Neural progenitor cell (in vitro differentiated cells): ENCODE data around the gene FBXO15. TPM values are rescaled to one million over a fixed set of nuclear protein-coding genes. Genes with fewer than 3 reads are reported as not detected.
A peak's percentile ranks its signal among the peaks of the same experiment; 100 is the strongest.

Experiments used
- DNase-seq: peaks from one replicate; pipeline ENCODE4 v3.0.0-alpha.2; 2016; ENCODE audit warnings: low spot score
- H2AFZ ChIP-seq: fragments of 200-600 bp; sonication (generic); replicated peaks from 2 replicates; pipeline ENCODE4 v1.6.1; 2016; ENCODE audit warnings: antibody characterized with exemption
- H3F3A ChIP-seq: fragments of 200-600 bp; sonication (generic); 2 replicates; pipeline ENCODE4 v1.6.1; 2016; ENCODE audit warnings: antibody characterized with exemption, low read depth
- H3K27ac ChIP-seq: fragments of 200-600 bp; sonication (generic); 2 replicates; pipeline ENCODE4 v1.5.1; 2016; ENCODE audit warnings: mild to moderate bottlenecking
- H3K27me3 ChIP-seq: fragments of 200-600 bp; sonication (generic); 2 replicates; pipeline ENCODE4 v1.6.1; 2016; ENCODE audit warnings: mild to moderate bottlenecking, moderate library complexity
- H3K36me3 ChIP-seq: fragments of 200-600 bp; sonication (generic); 2 replicates; pipeline ENCODE4 v1.5.1; 2016
- H3K4me1 ChIP-seq: fragments of 200-600 bp; sonication (generic); 2 replicates; pipeline ENCODE4 v1.6.1; 2016; ENCODE audit warnings: mixed run types
- H3K4me2 ChIP-seq: fragments of 200-600 bp; sonication (generic); 2 replicates; pipeline ENCODE4 v1.6.1; 2016
- H3K4me3 ChIP-seq: fragments of 200-600 bp; sonication (generic); 2 replicates; pipeline ENCODE4 v1.5.1; 2016
- H3K79me2 ChIP-seq: fragments of 200-600 bp; sonication (generic); 2 replicates; pipeline ENCODE4 v1.6.1; 2016; ENCODE audit warnings: low read depth
- H3K9ac ChIP-seq: fragments of 200-600 bp; sonication (generic); 2 replicates; pipeline ENCODE4 v1.6.1; 2016
- H3K9me3 ChIP-seq: fragments of 200-600 bp; sonication (generic); 2 replicates; pipeline ENCODE4 v1.5.1; 2016; ENCODE audit warnings: low read depth
- H4K20me1 ChIP-seq: fragments of 200-600 bp; sonication (generic); 2 replicates; pipeline ENCODE4 v1.6.1; 2016; ENCODE audit warnings: low read depth
- H3K27ac Mint-ChIP-seq: 3 replicates; pipeline ENCODE4 v1.8.0; 2021; ENCODE audit warnings: mixed read lengths
- H3K27me3 Mint-ChIP-seq: 2 replicates; pipeline ENCODE4 v1.8.0; 2022; ENCODE audit warnings: low read depth, mild to moderate bottlenecking, inconsistent platforms, moderate library complexity, mixed read lengths; ENCODE audit not compliant: insufficient read depth
- H3K36me3 Mint-ChIP-seq: 3 replicates; pipeline ENCODE4 v1.8.0; 2021; ENCODE audit warnings: mixed read lengths
- H3K4me1 Mint-ChIP-seq: 3 replicates; pipeline ENCODE4 v1.8.0; 2021; ENCODE audit warnings: mixed read lengths
- H3K4me3 Mint-ChIP-seq: 3 replicates; pipeline ENCODE4 v1.8.0; 2021; ENCODE audit warnings: mild to moderate bottlenecking, moderate library complexity, mixed read lengths
- H3K9me3 Mint-ChIP-seq: 3 replicates; pipeline ENCODE4 v1.8.0; 2020; ENCODE audit warnings: mixed read lengths
- EZH2 ChIP-seq: fragments of 200-600 bp; sonication (generic); IDR thresholded peaks from 2 replicates; pipeline ENCODE4 v1.6.1; 2017; ENCODE audit warnings: antibody characterized with exemption, mild to moderate bottlenecking, moderate library complexity
- EZH2phosphoT487 ChIP-seq: fragments of 200-600 bp; sonication (generic); IDR thresholded peaks from 2 replicates; pipeline ENCODE4 v1.6.1; 2017; ENCODE audit warnings: antibody characterized with exemption
- total RNA-seq: library from RNA; depleted of rRNA; stranded (reverse); fragments of >200 nt; gene quantifications from 2 replicates; pipeline ENCODE4 v1.2.3, GENCODE V29; 2015; ENCODE audit warnings: low replicate concordance
- TF ChIP-seq, protein P1 (sequence below): fragments of 200-600 bp; sonication (generic); IDR thresholded peaks from 2 replicates; pipeline ENCODE4 v1.5.1; 2017; ENCODE audit warnings: antibody characterized with exemption, mild to moderate bottlenecking

Gene FBXO15
- total RNA-seq, 1 donor from 2014 or later, result 2.2 TPM

- H3K9me3 ChIP-seq, result no peaks in the 10 kb centered on the region
- TF ChIP-seq EZH2phosphoT487 (no peak), EZH2 (no peak)
- TF ChIP-seq, protein P1, sequence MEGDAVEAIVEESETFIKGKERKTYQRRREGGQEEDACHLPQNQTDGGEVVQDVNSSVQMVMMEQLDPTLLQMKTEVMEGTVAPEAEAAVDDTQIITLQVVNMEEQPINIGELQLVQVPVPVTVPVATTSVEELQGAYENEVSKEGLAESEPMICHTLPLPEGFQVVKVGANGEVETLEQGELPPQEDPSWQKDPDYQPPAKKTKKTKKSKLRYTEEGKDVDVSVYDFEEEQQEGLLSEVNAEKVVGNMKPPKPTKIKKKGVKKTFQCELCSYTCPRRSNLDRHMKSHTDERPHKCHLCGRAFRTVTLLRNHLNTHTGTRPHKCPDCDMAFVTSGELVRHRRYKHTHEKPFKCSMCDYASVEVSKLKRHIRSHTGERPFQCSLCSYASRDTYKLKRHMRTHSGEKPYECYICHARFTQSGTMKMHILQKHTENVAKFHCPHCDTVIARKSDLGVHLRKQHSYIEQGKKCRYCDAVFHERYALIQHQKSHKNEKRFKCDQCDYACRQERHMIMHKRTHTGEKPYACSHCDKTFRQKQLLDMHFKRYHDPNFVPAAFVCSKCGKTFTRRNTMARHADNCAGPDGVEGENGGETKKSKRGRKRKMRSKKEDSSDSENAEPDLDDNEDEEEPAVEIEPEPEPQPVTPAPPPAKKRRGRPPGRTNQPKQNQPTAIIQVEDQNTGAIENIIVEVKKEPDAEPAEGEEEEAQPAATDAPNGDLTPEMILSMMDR, result no peak
- no peak overlapping the region for H3K4me3 ChIP-seq
- H2AFZ ChIP-seq, result peak overlapping the region; percentile 86
- no peaks in the 10 kb centered on the region for H3K79me2 ChIP-seq
- H4K20me1 ChIP-seq, result no peaks in the 10 kb centered on the region
- H3K27me3 Mint-ChIP-seq, result no peaks in the 10 kb centered on the region
- no peaks in the 10 kb centered on the region for H3K27me3 ChIP-seq
- H3K4me1 ChIP-seq, result no peaks in the 10 kb centered on the region
- no peaks in the 10 kb centered on the region for H3F3A ChIP-seq
- H3K27ac Mint-ChIP-seq, result no peak overlapping the region
- H3K9ac ChIP-seq, result no peak overlapping the region
- no peaks in the 10 kb centered on the region for H3K9me3 Mint-ChIP-seq
- no peak overlapping the region for H3K27ac ChIP-seq
- H3K36me3 ChIP-seq, result no peaks in the 10 kb centered on the region
- H3K4me1 Mint-ChIP-seq, result no peaks in the 10 kb centered on the region
- no peak for DNase-seq
- no peak overlapping the region for H3K4me3 Mint-ChIP-seq
- H3K36me3 Mint-ChIP-seq, result no peaks in the 10 kb centered on the region
- H3K4me2 ChIP-seq, result no peak overlapping the region
Observed at GRCh38 chr18:74040008-74040407, 107.6 kb downstream of the FBXO15 start.

- no peak overlapping the region for H3K27ac ChIP-seq
- Mint-ChIP-seq H3K4me3 (no peak overlapping the region), H3K27me3 (peaks cover 2% of the 10 kb centered on the region), H3K9me3 (no peaks in the 10 kb centered on the region), H3K27ac (no peak overlapping the region), H3K36me3 (no peaks in the 10 kb centered on the region), H3K4me1 (no peaks in the 10 kb centered on the region)
- H3K9me3 ChIP-seq, result no peaks in the 10 kb centered on the region
- DNase-seq, result no peak
- no peaks in the 10 kb centered on the region for H4K20me1 ChIP-seq
- no peaks in the 10 kb centered on the region for H3K4me1 ChIP-seq
- H3K27me3 ChIP-seq, result no peaks in the 10 kb centered on the region
- H3K36me3 ChIP-seq, result no peaks in the 10 kb centered on the region
- H3K4me2 ChIP-seq, result no peak overlapping the region
- no peak overlapping the region for H3K4me3 ChIP-seq
- no peaks in the 10 kb centered on the region for H3F3A ChIP-seq
- H3K79me2 ChIP-seq, result no peaks in the 10 kb centered on the region
- H3K9ac ChIP-seq, result no peak overlapping the region
- TF ChIP-seq EZH2phosphoT487 (no peak), EZH2 (no peak)
- TF ChIP-seq, protein P1, result no peak
- H2AFZ ChIP-seq, result no peak overlapping the region
Observed at GRCh38 chr18:74029161-74029560, 118.5 kb downstream of the FBXO15 start.

Other genes starting within 250 kb of the FBXO15 start
- gene TIMM21, start 689 bp upstream of the FBXO15 start, total RNA-seq, result 24.0 and 28.4 TPM in 2 replicates
- 28.2 and 33.7 TPM in 2 replicates for gene CYB5A, start 144.1 kb upstream of the FBXO15 start, total RNA-seq
- not detected in 2 replicates for gene C18orf63, start 168.0 kb upstream of the FBXO15 start, total RNA-seq